Measurements from ENCODE around the gene SLC25A13.

Gene SLC25A13

GRCh38 chr7:96233084-96233483, 88.8 kb downstream of the SLC25A13 start:
- H3K4me1 ChIP-seq (ENCODE audit: low read length), result no peaks in the 10 kb centered on the region
- no peak for DNase-seq
- no peak overlapping the region for H3K4me2 ChIP-seq (ENCODE audit: low read depth, low read length)
- H3K9ac ChIP-seq (ENCODE audit: low read length), result no peak overlapping the region
- H3K27ac ChIP-seq (ENCODE audit: low read length), result no peak overlapping the region
- no peaks in the 10 kb centered on the region for H3K79me2 ChIP-seq (ENCODE audit: low read length)
- H3K27me3 ChIP-seq (replicated peaks; ENCODE audit: insufficient read depth, low read length), result no peaks in the 10 kb centered on the region
- H3K36me3 ChIP-seq (replicated peaks; ENCODE audit: insufficient read depth, low read length), result no peaks in the 10 kb centered on the region
- no peaks in the 10 kb centered on the region for H3F3A ChIP-seq (ENCODE audit: insufficient read depth, low read length)
- no peaks in the 10 kb centered on the region for H3K9me3 ChIP-seq (replicated peaks; ENCODE audit: insufficient read depth, low read length)
- no peaks in the 10 kb centered on the region for H4K20me1 ChIP-seq (ENCODE audit: insufficient read depth, low read length)
- TF ChIP-seq CTCF (IDR thresholded peaks at IDR 0.05; ENCODE audit: low read length) (no peak), EZH2phosphoT487 (IDR thresholded peaks at IDR 0.05; ENCODE audit: low read length) (no peak), EZH2 (optimal IDR thresholded peaks at IDR 0.05; ENCODE audit: low read depth, low read length) (no peak)
- H2AFZ ChIP-seq (ENCODE audit: low read length), result no peak overlapping the region
- no peaks in the 10 kb centered on the region for H3K9me2 ChIP-seq (replicated peaks; ENCODE audit: insufficient read depth, low read length)
- no peak overlapping the region for H3K4me3 ChIP-seq (ENCODE audit: low read length)

- Histone ChIP-seq H3K9me2 (replicated peaks; ENCODE audit: insufficient read depth, low read length) (no peaks in the 10 kb centered on the region), H3K79me2 (ENCODE audit: low read length) (no peaks in the 10 kb centered on the region), H3K36me3 (replicated peaks; ENCODE audit: insufficient read depth, low read length) (no peaks in the 10 kb centered on the region), H2AFZ (ENCODE audit: low read length) (no peak overlapping the region), H4K20me1 (ENCODE audit: insufficient read depth, low read length) (no peaks in the 10 kb centered on the region), H3K9ac (ENCODE audit: low read length) (no peak overlapping the region), H3K4me1 (ENCODE audit: low read length) (no peaks in the 10 kb centered on the region), H3F3A (ENCODE audit: insufficient read depth, low read length) (no peaks in the 10 kb centered on the region), H3K27ac (ENCODE audit: low read length) (no peak overlapping the region), H3K9me3 (replicated peaks; ENCODE audit: insufficient read depth, low read length) (no peaks in the 10 kb centered on the region), H3K4me2 (ENCODE audit: low read depth, low read length) (no peak overlapping the region), H3K27me3 (replicated peaks; ENCODE audit: insufficient read depth, low read length) (no peaks in the 10 kb centered on the region), H3K4me3 (ENCODE audit: low read length) (no peak overlapping the region)
- no peak for DNase-seq
- no peak for TF ChIP-seq CTCF (IDR thresholded peaks at IDR 0.05; ENCODE audit: low read length)
- no peak for TF ChIP-seq EZH2phosphoT487 (IDR thresholded peaks at IDR 0.05; ENCODE audit: low read length)
- TF ChIP-seq EZH2 (optimal IDR thresholded peaks at IDR 0.05; ENCODE audit: low read depth, low read length), result no peak
These were observed 93.1 kb downstream of the SLC25A13 start for GRCh38 chr7:96228760-96229159.

- Histone ChIP-seq H3K4me3 (ENCODE audit: low read length) (no peak overlapping the region), H3K27ac (ENCODE audit: low read length) (no peak overlapping the region), H3K9ac (ENCODE audit: low read length) (no peak overlapping the region), H2AFZ (ENCODE audit: low read length) (no peak overlapping the region), H3K9me3 (replicated peaks; ENCODE audit: insufficient read depth, low read length) (no peaks in the 10 kb centered on the region), H3F3A (ENCODE audit: insufficient read depth, low read length) (no peaks in the 10 kb centered on the region), H4K20me1 (ENCODE audit: insufficient read depth, low read length) (no peaks in the 10 kb centered on the region), H3K4me2 (ENCODE audit: low read depth, low read length) (no peak overlapping the region), H3K79me2 (ENCODE audit: low read length) (no peaks in the 10 kb centered on the region), H3K9me2 (replicated peaks; ENCODE audit: insufficient read depth, low read length) (no peaks in the 10 kb centered on the region), H3K27me3 (replicated peaks; ENCODE audit: insufficient read depth, low read length) (no peaks in the 10 kb centered on the region), H3K4me1 (ENCODE audit: low read length) (no peaks in the 10 kb centered on the region), H3K36me3 (replicated peaks; ENCODE audit: insufficient read depth, low read length) (no peaks in the 10 kb centered on the region)
- TF ChIP-seq EZH2phosphoT487 (IDR thresholded peaks at IDR 0.05; ENCODE audit: low read length) (no peak), CTCF (IDR thresholded peaks at IDR 0.05; ENCODE audit: low read length) (no peak), EZH2 (optimal IDR thresholded peaks at IDR 0.05; ENCODE audit: low read depth, low read length) (no peak)
- DNase-seq, result no peak
These were observed 96.6 kb downstream of the SLC25A13 start for GRCh38 chr7:96225251-96225650.

All from MM.1S (cell line).